ENCODE measurements around the gene AKAP11.

AKAP11 gene

DNA sequence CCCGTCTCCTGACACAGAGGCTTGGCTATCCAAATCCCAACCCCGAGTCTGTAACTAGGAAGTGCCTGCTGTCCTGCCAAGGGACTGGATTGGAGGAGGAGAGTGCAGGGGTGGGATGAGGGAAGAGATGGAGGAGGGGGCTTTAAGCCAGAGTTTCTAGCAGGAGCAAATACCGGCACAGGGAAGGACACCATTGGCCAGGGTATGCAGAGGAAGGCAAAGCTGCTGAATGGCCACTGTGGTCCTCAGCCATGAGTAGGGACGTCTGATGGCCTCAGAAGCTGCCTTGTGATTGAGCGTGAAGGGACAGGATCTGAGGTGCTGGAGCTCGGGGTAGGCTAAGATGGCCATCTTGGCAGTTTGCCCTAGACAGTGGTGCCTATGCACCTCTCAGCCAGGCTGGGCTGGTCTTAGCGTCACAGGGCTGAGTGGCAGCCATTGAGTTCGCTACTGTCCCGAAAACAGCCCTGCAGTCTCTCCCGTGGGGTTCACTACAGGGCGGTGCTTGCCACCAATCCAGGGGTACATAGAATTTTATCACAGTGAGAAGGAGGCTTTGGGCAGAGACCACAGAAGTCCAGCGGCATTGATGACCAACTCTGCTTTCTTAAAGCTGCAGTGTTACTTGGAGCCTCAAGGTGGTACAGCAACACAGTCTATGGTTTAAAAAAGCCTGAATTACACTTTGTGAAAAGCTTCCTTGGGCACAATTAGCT, 61.8 kb downstream of the AKAP11 start:
- DNase-seq (ENCODE audit: low read depth, low spot score) = peak; percentile 22
- Histone ChIP-seq H3K27ac (ENCODE audit: low read length) (no peak overlapping the region), H3K27me3 (ENCODE audit: control insufficient read depth, insufficient read depth, low read length) (no peaks in the 10 kb centered on the region), H3K36me3 (ENCODE audit: control insufficient read depth, insufficient read depth, low read length) (no peaks in the 10 kb centered on the region), H3K4me1 (ENCODE audit: control insufficient read depth, insufficient read depth, low read length) (peaks cover 5% of the 10 kb centered on the region; the same call in 1 of the 2 replicates), H3K9me3 (ENCODE audit: control insufficient read depth, insufficient read depth, low read length) (no peaks in the 10 kb centered on the region), H3K4me3 (ENCODE audit: low read length) (no peak overlapping the region)
- WGBS (ENCODE audit: insufficient coverage, insufficient read length) = no CpG with 5 or more reads among the region's 12 CpGs

DNA sequence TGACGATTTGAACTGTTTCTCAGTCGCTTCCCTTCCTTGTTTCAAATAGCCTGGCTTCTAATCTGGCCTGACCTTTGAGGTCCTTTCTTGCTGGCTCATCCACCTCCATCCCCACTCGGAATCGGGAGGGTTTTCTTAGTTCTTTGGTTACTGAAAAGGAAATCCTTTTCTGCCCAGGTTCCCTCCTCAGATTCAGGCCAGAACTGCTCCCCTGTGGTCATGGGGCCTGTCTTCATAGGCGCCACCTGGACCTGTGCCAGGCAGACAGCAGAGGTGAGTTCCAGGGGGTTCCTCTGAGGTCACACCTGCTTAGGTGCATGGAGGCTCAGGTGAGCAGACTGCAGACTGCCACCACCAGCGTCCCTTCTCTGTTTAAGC, 62.4 kb downstream of the AKAP11 start:
- Histone ChIP-seq H3K27me3 (ENCODE audit: control insufficient read depth, insufficient read depth, low read length) (no peaks in the 10 kb centered on the region), H3K4me1 (ENCODE audit: control insufficient read depth, insufficient read depth, low read length) (peaks cover 5% of the 10 kb centered on the region; the same call in 1 of the 2 replicates), H3K9me3 (ENCODE audit: control insufficient read depth, insufficient read depth, low read length) (no peaks in the 10 kb centered on the region), H3K36me3 (ENCODE audit: control insufficient read depth, insufficient read depth, low read length) (no peaks in the 10 kb centered on the region), H3K27ac (ENCODE audit: low read length) (no peak overlapping the region), H3K4me3 (ENCODE audit: low read length) (no peak overlapping the region)
- WGBS (ENCODE audit: insufficient coverage, insufficient read length) = no CpG with 5 or more reads among the region's 6 CpGs
- no peak for DNase-seq (ENCODE audit: low read depth, low spot score)

DNA sequence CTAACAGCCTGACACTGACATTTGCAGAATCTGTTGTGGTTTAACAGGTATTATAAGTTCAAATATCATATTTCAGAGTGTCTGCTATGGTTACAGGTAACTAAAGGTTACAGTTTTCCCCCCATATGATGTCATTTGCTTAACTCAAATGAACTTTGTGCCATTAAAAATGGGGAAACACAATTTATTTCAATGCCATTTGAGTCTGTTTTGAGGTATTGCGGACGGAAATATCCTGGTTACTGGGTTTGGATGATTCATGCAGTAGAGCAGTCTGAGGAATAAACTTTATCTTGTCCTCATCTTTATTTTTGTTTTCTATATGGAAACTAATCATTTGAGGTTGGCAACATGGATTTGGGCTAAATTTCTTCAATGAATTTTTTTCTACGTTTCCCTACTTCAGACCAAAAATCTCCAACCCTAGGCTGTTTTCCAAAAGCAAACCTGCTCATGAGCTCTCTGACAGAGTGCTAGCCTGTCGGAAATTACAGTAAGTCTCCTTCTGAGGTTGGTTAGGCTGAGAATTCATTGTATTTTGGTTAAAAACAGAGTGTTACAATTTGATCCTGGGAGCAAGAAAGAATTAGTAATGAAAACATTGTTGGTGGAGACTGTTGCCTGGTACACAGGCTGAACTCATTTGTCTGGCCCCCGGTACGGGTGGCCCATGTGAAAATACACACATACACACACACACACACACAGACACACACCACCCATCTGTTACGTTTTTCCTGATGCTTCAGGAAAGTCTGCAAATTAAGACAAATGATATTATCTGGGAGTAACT, 66.1 kb downstream of the AKAP11 start:
- no peak overlapping the region for H3K27ac ChIP-seq (ENCODE audit: low read length)
- H3K27me3 ChIP-seq (ENCODE audit: control insufficient read depth, insufficient read depth, low read length) = no peaks in the 10 kb centered on the region
- H3K9me3 ChIP-seq (ENCODE audit: control insufficient read depth, insufficient read depth, low read length) = no peaks in the 10 kb centered on the region
- DNase-seq (ENCODE audit: low read depth, low spot score) = no peak
- H3K4me1 ChIP-seq (ENCODE audit: control insufficient read depth, insufficient read depth, low read length) = peaks cover 5% of the 10 kb centered on the region; the same call in 1 of the 2 replicates
- no peak overlapping the region for H3K4me3 ChIP-seq (ENCODE audit: low read length)
- no CpG with 5 or more reads among the region's 7 CpGs for WGBS (ENCODE audit: insufficient coverage, insufficient read length)
- H3K36me3 ChIP-seq (ENCODE audit: control insufficient read depth, insufficient read depth, low read length) = no peaks in the 10 kb centered on the region

DNA sequence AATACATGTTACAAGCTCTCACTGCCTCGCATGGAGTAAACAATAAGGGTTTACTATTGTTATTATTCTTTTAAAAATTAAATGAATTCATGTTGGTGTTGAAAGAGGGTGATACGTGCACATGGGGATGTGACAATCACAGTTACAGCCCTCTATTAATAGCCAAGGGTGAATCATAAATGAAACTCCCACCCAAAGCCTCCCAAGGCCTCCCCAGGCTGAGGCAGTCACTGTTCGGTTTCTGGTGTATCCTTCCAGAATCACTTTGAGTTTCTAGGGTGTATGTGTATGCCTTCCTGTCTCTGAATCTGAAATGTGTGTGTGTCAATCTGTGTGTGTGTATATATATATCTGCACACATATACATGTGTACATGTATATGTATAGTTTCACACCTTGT, 73.4 kb downstream of the AKAP11 start:
- H3K27ac ChIP-seq (ENCODE audit: low read length) = no peak overlapping the region
- H3K4me3 ChIP-seq (ENCODE audit: low read length) = no peak overlapping the region
- no peak for DNase-seq (ENCODE audit: low read depth, low spot score)
- H3K4me1 ChIP-seq (ENCODE audit: control insufficient read depth, insufficient read depth, low read length) = no peaks in the 10 kb centered on the region
- WGBS (ENCODE audit: insufficient coverage, insufficient read length) = no CpG with 5 or more reads among the region's 3 CpGs
- no peaks in the 10 kb centered on the region for H3K27me3 ChIP-seq (ENCODE audit: control insufficient read depth, insufficient read depth, low read length)
- no peaks in the 10 kb centered on the region for H3K9me3 ChIP-seq (ENCODE audit: control insufficient read depth, insufficient read depth, low read length)
- H3K36me3 ChIP-seq (ENCODE audit: control insufficient read depth, insufficient read depth, low read length) = no peaks in the 10 kb centered on the region

DNA sequence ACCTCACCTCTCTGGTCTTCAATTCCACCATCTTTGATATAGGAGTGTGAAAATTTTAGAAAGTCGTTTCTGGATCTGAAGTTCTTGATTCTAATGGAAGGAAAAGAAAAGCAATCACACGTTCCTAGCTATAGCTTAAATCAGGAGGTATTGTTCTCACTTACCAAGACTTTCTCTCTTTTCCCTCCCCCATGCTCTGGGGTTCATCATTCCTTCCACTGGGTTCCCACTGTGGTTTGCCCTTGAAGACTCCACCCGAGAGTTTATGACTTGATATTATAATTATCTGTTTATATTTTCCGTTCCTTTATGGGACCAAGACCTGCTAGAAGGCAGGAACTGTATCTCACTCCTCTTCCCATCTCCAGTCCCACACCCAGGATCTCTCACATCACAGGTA, 76.6 kb downstream of the AKAP11 start:
- no peaks in the 10 kb centered on the region for H3K27me3 ChIP-seq (ENCODE audit: control insufficient read depth, insufficient read depth, low read length)
- no peak for DNase-seq (ENCODE audit: low read depth, low spot score)
- WGBS (ENCODE audit: insufficient coverage, insufficient read length) = no CpG with 5 or more reads among the region's 4 CpGs

DNA sequence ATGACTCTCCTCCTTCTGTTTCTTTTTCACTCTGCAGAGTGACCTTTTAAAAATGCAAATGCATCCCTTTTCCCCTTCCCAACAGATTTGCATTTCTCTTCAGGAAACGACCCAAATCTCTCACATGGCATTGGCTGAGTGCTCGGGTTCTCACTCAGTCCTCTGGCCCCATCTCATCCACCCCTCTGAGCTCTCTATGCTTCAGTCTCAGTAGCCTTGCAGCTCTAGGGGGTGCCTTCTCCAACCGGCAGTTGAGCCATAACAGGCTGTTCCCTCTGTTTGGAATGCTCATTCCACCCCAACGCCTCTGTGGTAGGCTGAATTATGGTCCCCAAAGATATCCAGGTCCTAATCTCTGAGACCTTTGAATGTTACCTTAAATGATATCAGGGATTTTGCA, 78.2 kb downstream of the AKAP11 start:
- H3K4me3 ChIP-seq (ENCODE audit: low read length) = no peak overlapping the region

More for the DNA sequence above, 76.6 kb downstream of the AKAP11 start:
- no peaks in the 10 kb centered on the region for H3K4me1 ChIP-seq (ENCODE audit: control insufficient read depth, insufficient read depth, low read length)
- H3K4me3 ChIP-seq (ENCODE audit: low read length) = no peak overlapping the region
- H3K27ac ChIP-seq (ENCODE audit: low read length) = no peak overlapping the region
- no peaks in the 10 kb centered on the region for H3K36me3 ChIP-seq (ENCODE audit: control insufficient read depth, insufficient read depth, low read length)
- H3K9me3 ChIP-seq (ENCODE audit: control insufficient read depth, insufficient read depth, low read length) = no peaks in the 10 kb centered on the region

DNA sequence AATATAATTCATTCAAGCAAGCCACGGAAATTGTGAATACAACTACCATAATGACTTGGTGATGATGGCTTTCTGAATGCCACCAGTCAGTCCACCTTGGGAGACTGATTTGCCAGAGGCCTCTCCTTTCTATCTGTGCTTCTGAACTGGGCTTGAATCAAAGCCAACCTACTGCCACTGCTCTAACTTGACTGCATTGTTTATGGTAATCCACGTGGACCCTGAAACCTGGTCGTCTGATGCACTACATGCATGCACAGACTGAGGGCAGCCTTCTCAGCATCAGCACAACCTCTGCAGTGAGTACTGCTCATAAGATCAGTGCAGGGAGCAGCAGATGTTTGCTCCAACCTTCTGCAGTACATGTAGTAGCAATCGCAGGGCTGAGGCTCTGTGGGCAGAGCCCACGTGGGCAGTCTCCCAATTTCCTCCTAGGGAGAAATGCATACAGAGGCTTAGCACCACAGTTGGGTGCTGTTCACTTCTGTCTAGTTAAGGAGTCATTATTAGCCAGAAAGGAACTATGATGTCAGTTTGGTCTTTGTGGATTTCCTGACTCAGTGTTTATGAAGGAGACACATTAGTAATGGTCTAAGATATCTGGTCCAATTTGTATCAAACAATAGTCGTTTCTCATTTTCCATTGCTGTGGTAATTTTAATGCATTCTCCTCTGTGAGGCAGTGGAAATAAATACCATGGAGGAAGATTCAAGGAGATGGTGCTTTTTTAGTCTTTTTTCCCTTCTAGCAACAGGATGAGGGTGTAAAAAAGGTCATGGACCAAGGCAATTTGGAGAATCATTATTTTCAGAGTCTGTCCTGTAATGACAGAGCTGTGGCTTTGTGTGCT, 82.5 kb downstream of the AKAP11 start:
- Histone ChIP-seq H3K9me3 (ENCODE audit: control insufficient read depth, insufficient read depth, low read length) (no peaks in the 10 kb centered on the region), H3K27ac (ENCODE audit: low read length) (no peak overlapping the region), H3K4me3 (ENCODE audit: low read length) (no peak overlapping the region), H3K4me1 (ENCODE audit: control insufficient read depth, insufficient read depth, low read length) (no peaks in the 10 kb centered on the region), H3K27me3 (ENCODE audit: control insufficient read depth, insufficient read depth, low read length) (no peaks in the 10 kb centered on the region), H3K36me3 (ENCODE audit: control insufficient read depth, insufficient read depth, low read length) (no peaks in the 10 kb centered on the region)
- no peak for DNase-seq (ENCODE audit: low read depth, low spot score)
- WGBS (ENCODE audit: insufficient coverage, insufficient read length) = no CpG with 5 or more reads among the region's 6 CpGs

More for the DNA sequence above, 78.2 kb downstream of the AKAP11 start:
- Histone ChIP-seq H3K4me1 (ENCODE audit: control insufficient read depth, insufficient read depth, low read length) (no peaks in the 10 kb centered on the region), H3K36me3 (ENCODE audit: control insufficient read depth, insufficient read depth, low read length) (no peaks in the 10 kb centered on the region), H3K27ac (ENCODE audit: low read length) (no peak overlapping the region), H3K9me3 (ENCODE audit: control insufficient read depth, insufficient read depth, low read length) (no peaks in the 10 kb centered on the region), H3K27me3 (ENCODE audit: control insufficient read depth, insufficient read depth, low read length) (no peaks in the 10 kb centered on the region)
- no CpG with 5 or more reads among the region's 4 CpGs for WGBS (ENCODE audit: insufficient coverage, insufficient read length)
- DNase-seq (ENCODE audit: low read depth, low spot score) = no peak

DNA sequence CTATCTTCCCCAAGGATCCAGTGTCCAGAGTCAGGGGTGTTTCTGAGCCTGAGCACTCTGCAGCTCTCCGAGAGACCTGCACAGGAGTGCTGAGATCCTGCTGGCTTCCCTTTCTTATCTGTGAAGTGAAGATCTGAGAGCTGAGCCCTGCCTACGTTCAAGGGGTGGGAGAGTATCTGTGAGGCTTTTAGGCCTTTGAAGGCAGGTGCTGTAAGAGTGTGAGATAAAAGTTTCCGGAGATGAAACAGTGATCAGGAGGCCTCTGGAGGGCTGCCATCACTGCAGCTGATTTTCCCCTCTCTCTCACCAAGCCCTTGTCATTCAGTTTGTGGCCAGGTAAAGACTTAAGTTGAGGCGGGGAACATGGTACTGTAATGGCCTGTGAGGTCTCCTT, 83.1 kb downstream of the AKAP11 start:
- Histone ChIP-seq H3K27me3 (ENCODE audit: control insufficient read depth, insufficient read depth, low read length) (no peaks in the 10 kb centered on the region), H3K36me3 (ENCODE audit: control insufficient read depth, insufficient read depth, low read length) (no peaks in the 10 kb centered on the region), H3K4me1 (ENCODE audit: control insufficient read depth, insufficient read depth, low read length) (no peaks in the 10 kb centered on the region), H3K4me3 (ENCODE audit: low read length) (no peak overlapping the region), H3K9me3 (ENCODE audit: control insufficient read depth, insufficient read depth, low read length) (no peaks in the 10 kb centered on the region), H3K27ac (ENCODE audit: low read length) (no peak overlapping the region)
- no CpG with 5 or more reads among the region's 4 CpGs for WGBS (ENCODE audit: insufficient coverage, insufficient read length)
- no peak for DNase-seq (ENCODE audit: low read depth, low spot score)

DNA sequence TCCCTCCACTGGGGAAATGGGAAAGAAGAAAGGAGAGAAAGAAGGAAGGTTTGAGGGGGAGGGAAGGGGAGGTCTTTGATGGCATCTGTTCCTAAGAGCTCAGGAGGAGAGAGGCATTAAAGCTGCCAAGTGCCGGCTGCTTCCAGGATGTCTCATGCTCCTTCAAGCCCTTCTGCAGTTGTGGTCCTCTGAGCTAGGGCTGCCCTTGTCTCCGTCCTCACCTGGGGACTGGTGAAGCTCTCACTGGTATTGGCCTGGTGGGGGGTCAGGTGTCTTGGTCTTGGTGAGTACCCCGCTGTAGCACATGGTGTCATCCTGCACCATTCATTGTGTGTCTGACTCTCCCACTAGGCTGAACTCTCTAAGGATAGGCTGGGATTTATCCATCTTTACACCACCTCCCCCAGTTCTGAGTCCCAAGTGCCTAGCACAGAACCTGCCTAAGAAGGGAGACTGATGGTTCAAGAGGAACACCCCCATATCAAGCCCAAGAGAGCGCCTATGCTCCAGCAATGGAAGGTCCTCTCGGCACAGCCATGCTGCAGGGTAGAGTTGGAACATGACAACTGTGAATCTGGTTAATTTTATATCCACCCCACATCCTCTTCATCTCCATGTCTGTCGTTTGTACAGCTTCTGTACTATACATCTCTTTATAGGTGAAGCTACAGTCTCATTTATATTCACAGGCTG, 83.7 kb downstream of the AKAP11 start:
- no peak overlapping the region for H3K27ac ChIP-seq (ENCODE audit: low read length)
- H3K36me3 ChIP-seq (ENCODE audit: control insufficient read depth, insufficient read depth, low read length) = no peaks in the 10 kb centered on the region
- H3K27me3 ChIP-seq (ENCODE audit: control insufficient read depth, insufficient read depth, low read length) = no peaks in the 10 kb centered on the region
- H3K4me3 ChIP-seq (ENCODE audit: low read length) = no peak overlapping the region
- no peaks in the 10 kb centered on the region for H3K4me1 ChIP-seq (ENCODE audit: control insufficient read depth, insufficient read depth, low read length)
- WGBS (ENCODE audit: insufficient coverage, insufficient read length) = no CpG with 5 or more reads among the region's 6 CpGs
- no peak for DNase-seq (ENCODE audit: low read depth, low spot score)
- H3K9me3 ChIP-seq (ENCODE audit: control insufficient read depth, insufficient read depth, low read length) = no peaks in the 10 kb centered on the region

DNA sequence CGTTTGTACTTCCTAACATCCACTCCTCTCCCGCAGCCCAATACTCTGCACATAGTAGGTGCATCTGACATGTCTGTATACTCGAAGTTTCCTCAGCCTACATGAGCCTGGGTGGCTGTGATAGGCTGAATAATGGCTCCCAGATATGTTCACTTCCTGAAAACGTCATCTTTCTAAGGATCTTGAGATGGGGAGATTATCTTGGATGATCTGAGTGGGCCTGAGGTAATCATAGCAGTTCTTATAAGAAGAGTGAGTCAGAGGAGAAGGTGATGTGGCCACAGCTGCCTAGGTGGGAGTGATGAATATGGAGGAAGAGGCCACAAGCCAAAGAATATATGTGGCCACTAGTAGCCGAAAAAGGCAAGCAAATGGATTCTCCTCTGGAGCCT, 84.2 kb downstream of the AKAP11 start:
- no CpG with 5 or more reads among the region's 5 CpGs for WGBS (ENCODE audit: insufficient coverage, insufficient read length)
- DNase-seq (ENCODE audit: low read depth, low spot score) = no peak
- Histone ChIP-seq H3K4me1 (ENCODE audit: control insufficient read depth, insufficient read depth, low read length) (no peaks in the 10 kb centered on the region), H3K9me3 (ENCODE audit: control insufficient read depth, insufficient read depth, low read length) (no peaks in the 10 kb centered on the region), H3K4me3 (ENCODE audit: low read length) (no peak overlapping the region), H3K27me3 (ENCODE audit: control insufficient read depth, insufficient read depth, low read length) (no peaks in the 10 kb centered on the region), H3K27ac (ENCODE audit: low read length) (no peak overlapping the region), H3K36me3 (ENCODE audit: control insufficient read depth, insufficient read depth, low read length) (no peaks in the 10 kb centered on the region)
